ENCODE results near the gene FDCSP. TPM values are rescaled to one million over a fixed set of nuclear protein-coding genes. Genes with fewer than 3 reads are reported as not detected.
"Not testable (repeated sequence)": the region's sequence is repeated elsewhere in the genome, so short reads cannot be mapped to it uniquely, and the experiment has no call there.

FDCSP gene
- total RNA-seq, 1 donor from 2014 or later: 0.72 TPM

- H3K36me3 Mint-ChIP-seq; H3K4me3 Mint-ChIP-seq; H3K4me1 Mint-ChIP-seq; H3K27me3 Mint-ChIP-seq (ENCODE audit: low read depth); H3K27ac Mint-ChIP-seq; DNase-seq (ENCODE audit: low spot score in 2 of 2, unreplicated experiment in 2 of 2): not testable (repeated sequence)
- peaks cover 15% of the 10 kb centered on the region for H3K9me3 Mint-ChIP-seq
Observed at GRCh38 chr4:70216550-70216949, 9.4 kb upstream of the FDCSP start.

- not testable (repeated sequence) for H3K27me3 Mint-ChIP-seq (ENCODE audit: low read depth); H3K4me1 Mint-ChIP-seq; H3K27ac Mint-ChIP-seq; DNase-seq (ENCODE audit: low spot score in 2 of 2, unreplicated experiment in 2 of 2); H3K4me3 Mint-ChIP-seq; H3K36me3 Mint-ChIP-seq; H3K9me3 Mint-ChIP-seq
Observed at GRCh38 chr4:70221389-70221788, 4.5 kb upstream of the FDCSP start.

GRCh38 chr4:70221818-70222217 lies 4.1 kb upstream of the FDCSP start:
- H3K27me3 Mint-ChIP-seq (ENCODE audit: low read depth); H3K4me3 Mint-ChIP-seq; DNase-seq (ENCODE audit: low spot score in 2 of 2, unreplicated experiment in 2 of 2); H3K9me3 Mint-ChIP-seq; H3K27ac Mint-ChIP-seq; H3K36me3 Mint-ChIP-seq: not testable (repeated sequence)
- H3K4me1 Mint-ChIP-seq: peaks cover 10% of the 10 kb centered on the region

- TF ChIP-seq CTCF (IDR thresholded peaks at IDR 0.05; ENCODE audit: unreplicated experiment): no peak
- H3K4me1 Mint-ChIP-seq: peaks cover 27% of the 10 kb centered on the region
- H3K27ac Mint-ChIP-seq: peak overlapping the region; percentile 1
- no peaks in the 10 kb centered on the region for H3K27me3 Mint-ChIP-seq (ENCODE audit: low read depth)
- no peak overlapping the region for H3K4me3 Mint-ChIP-seq
- H3K36me3 Mint-ChIP-seq: no peaks in the 10 kb centered on the region
- DNase-seq (ENCODE audit: low spot score in 2 of 2, unreplicated experiment in 2 of 2): no peak
- no peaks in the 10 kb centered on the region for H3K9me3 Mint-ChIP-seq
Observed at GRCh38 chr4:70236125-70236524, 10.2 kb downstream of the FDCSP start.

- no peaks in the 10 kb centered on the region for H3K36me3 Mint-ChIP-seq
- no peak overlapping the region for H3K4me3 Mint-ChIP-seq
- no peak for TF ChIP-seq CTCF (IDR thresholded peaks at IDR 0.05; ENCODE audit: unreplicated experiment)
- peaks cover 27% of the 10 kb centered on the region for H3K4me1 Mint-ChIP-seq
- DNase-seq (ENCODE audit: low spot score in 2 of 2, unreplicated experiment in 2 of 2): no peak
- H3K9me3 Mint-ChIP-seq: no peaks in the 10 kb centered on the region
- peak overlapping the region; percentile 82 for H3K27ac Mint-ChIP-seq
- no peaks in the 10 kb centered on the region for H3K27me3 Mint-ChIP-seq (ENCODE audit: low read depth)
Observed at GRCh38 chr4:70239131-70239883, 13.4 kb downstream of the FDCSP start.

- H3K9me3 Mint-ChIP-seq: no peaks in the 10 kb centered on the region
- H3K27me3 Mint-ChIP-seq (ENCODE audit: low read depth): no peaks in the 10 kb centered on the region
- peaks cover 27% of the 10 kb centered on the region for H3K4me1 Mint-ChIP-seq
- DNase-seq (ENCODE audit: low spot score in 2 of 2, unreplicated experiment in 2 of 2): no peak
- H3K36me3 Mint-ChIP-seq: no peaks in the 10 kb centered on the region
- H3K4me3 Mint-ChIP-seq: no peak overlapping the region
- peak overlapping the region; percentile 82 for H3K27ac Mint-ChIP-seq
- no peak for TF ChIP-seq CTCF (IDR thresholded peaks at IDR 0.05; ENCODE audit: unreplicated experiment)
Observed at GRCh38 chr4:70239884-70240591, 14.1 kb downstream of the FDCSP start.

GRCh38 chr4:70242297-70242696 lies 16.4 kb downstream of the FDCSP start, which contains the start of gene CSN3:
CSN3 (plus strand) TSS chr4:70242597; CDS start chr4:70244820, 2,223 bp downstream.
- peaks cover 20% of the 10 kb centered on the region for H3K4me1 Mint-ChIP-seq
- not testable (repeated sequence) for H3K27me3 Mint-ChIP-seq (ENCODE audit: low read depth); H3K36me3 Mint-ChIP-seq; H3K27ac Mint-ChIP-seq; DNase-seq (ENCODE audit: low spot score in 2 of 2, unreplicated experiment in 2 of 2); H3K9me3 Mint-ChIP-seq; H3K4me3 Mint-ChIP-seq

All from mesothelial cell of epicardium (in vitro differentiated cells).